HUES48 (cell line): Measurements from ENCODE around the gene MORN4.

Source experiments
- H3K27ac ChIP-seq: one replicate; pipeline ENCODE4 v1.7.0; 2013; ENCODE audit warnings: low read depth, low read length, inconsistent platforms
- H3K27me3 ChIP-seq: 2 replicates; pipeline ENCODE4 v1.6.1; 2013; ENCODE audit warnings: mild to moderate bottlenecking, low read length; ENCODE audit not compliant: control insufficient read depth, insufficient read depth
- H3K36me3 ChIP-seq: 2 replicates; pipeline ENCODE4 v1.6.1; 2013; ENCODE audit warnings: low read length; ENCODE audit not compliant: control insufficient read depth, insufficient read depth
- H3K4me1 ChIP-seq: 2 replicates; pipeline ENCODE4 v1.6.1; 2013; ENCODE audit warnings: mild to moderate bottlenecking, low read length; ENCODE audit not compliant: control insufficient read depth, insufficient read depth
- H3K4me3 ChIP-seq: 2 replicates; pipeline ENCODE4 v1.5.1; 2013; ENCODE audit warnings: mild to moderate bottlenecking, low read depth, low read length
- H3K9ac ChIP-seq: 2 replicates; pipeline ENCODE4 v1.6.1; 2013; ENCODE audit warnings: mild to moderate bottlenecking, low read depth, low read length, moderate library complexity
- H3K9me3 ChIP-seq: 2 replicates; pipeline ENCODE4 v1.6.1; 2013; ENCODE audit warnings: low read length; ENCODE audit not compliant: control insufficient read depth, insufficient read depth

MORN4 gene

GRCh38 chr10:97618285-97618684 is 15.0 kb downstream of the MORN4 start:
- H3K36me3 ChIP-seq: peaks cover 2% of the 10 kb centered on the region; the same call in 1 of the 2 replicates
- no peaks in the 10 kb centered on the region for H3K9me3 ChIP-seq
- H3K27me3 ChIP-seq: no peaks in the 10 kb centered on the region
- H3K4me3 ChIP-seq: no peak overlapping the region
- H3K4me1 ChIP-seq: no peaks in the 10 kb centered on the region
- H3K27ac ChIP-seq: no peak overlapping the region
- no peak overlapping the region for H3K9ac ChIP-seq

GRCh38 chr10:97612386-97612785 is 20.9 kb downstream of the MORN4 start:
- no peaks in the 10 kb centered on the region for H3K36me3 ChIP-seq
- 0 out of 2 replicates have a peak, but pooled peaks cover 8% of the 10 kb centered on the region for H3K4me1 ChIP-seq
- H3K9me3 ChIP-seq: no peaks in the 10 kb centered on the region
- no peak overlapping the region for H3K9ac ChIP-seq
- no peaks in the 10 kb centered on the region for H3K27me3 ChIP-seq
- no peak overlapping the region for H3K4me3 ChIP-seq
- H3K27ac ChIP-seq: no peak overlapping the region

- no peaks in the 10 kb centered on the region for H3K36me3 ChIP-seq
- H3K9ac ChIP-seq: no peak overlapping the region
- H3K4me3 ChIP-seq: no peak overlapping the region
- H3K9me3 ChIP-seq: no peaks in the 10 kb centered on the region
- 0 out of 2 replicates have a peak, but pooled peaks cover 8% of the 10 kb centered on the region for H3K4me1 ChIP-seq
- H3K27ac ChIP-seq: no peak overlapping the region
- H3K27me3 ChIP-seq: no peaks in the 10 kb centered on the region
Measured at GRCh38 chr10:97611473-97611872, 21.8 kb downstream of the MORN4 start.

- H3K27ac ChIP-seq: no peak overlapping the region
- H3K27me3 ChIP-seq: no peaks in the 10 kb centered on the region
- 0 out of 2 replicates have a peak, but pooled peaks cover 8% of the 10 kb centered on the region for H3K4me1 ChIP-seq
- no peaks in the 10 kb centered on the region for H3K36me3 ChIP-seq
- H3K9ac ChIP-seq: no peak overlapping the region
- H3K4me3 ChIP-seq: no peak overlapping the region
- no peaks in the 10 kb centered on the region for H3K9me3 ChIP-seq
Measured at GRCh38 chr10:97608991-97609561, 24.2 kb downstream of the MORN4 start.

DNA sequence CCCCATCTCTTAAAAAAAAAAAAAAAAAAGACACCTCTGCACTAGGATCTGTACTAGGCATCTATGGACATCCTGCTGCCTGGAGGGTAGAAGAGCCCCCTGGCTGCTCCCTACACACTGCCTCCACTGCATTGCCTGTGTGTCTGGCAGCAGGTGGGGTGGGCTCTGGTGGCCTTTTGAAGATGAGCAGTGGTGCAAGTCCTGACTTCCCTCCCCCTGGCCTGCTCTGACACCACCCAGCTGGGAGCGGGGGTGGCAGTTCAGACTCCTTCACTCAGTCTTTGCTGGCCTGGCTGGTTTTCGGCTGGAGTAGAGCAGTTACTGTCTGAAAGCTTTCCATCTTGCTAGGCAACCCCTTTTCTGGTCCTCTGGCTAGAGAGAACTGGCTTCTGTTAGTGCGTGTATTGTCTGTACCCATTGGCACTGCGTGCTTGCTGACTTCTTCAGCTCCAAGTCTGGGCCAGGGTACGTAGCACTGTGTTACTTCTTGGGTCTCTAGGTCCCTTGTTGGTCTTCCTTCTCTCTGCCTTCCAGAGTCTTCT is 26.1 kb downstream of the MORN4 start:
- H3K36me3 ChIP-seq: no peaks in the 10 kb centered on the region
- no peak overlapping the region for H3K27ac ChIP-seq
- 0 out of 2 replicates have a peak, but pooled peaks cover 8% of the 10 kb centered on the region for H3K4me1 ChIP-seq

GRCh38 chr10:97601268-97602215 is 31.8 kb downstream of the MORN4 start:
- Histone ChIP-seq H3K9me3 (no peaks in the 10 kb centered on the region), H3K36me3 (no peaks in the 10 kb centered on the region), H3K4me1 (no peaks in the 10 kb centered on the region), H3K27me3 (no peaks in the 10 kb centered on the region), H3K9ac (no peak overlapping the region), H3K27ac (no peak overlapping the region), H3K4me3 (no peak overlapping the region)

More for the DNA sequence above, 26.1 kb downstream of the MORN4 start:
- H3K9ac ChIP-seq: no peak overlapping the region
- H3K9me3 ChIP-seq: no peaks in the 10 kb centered on the region
- H3K27me3 ChIP-seq: no peaks in the 10 kb centered on the region
- H3K4me3 ChIP-seq: no peak overlapping the region

DNA sequence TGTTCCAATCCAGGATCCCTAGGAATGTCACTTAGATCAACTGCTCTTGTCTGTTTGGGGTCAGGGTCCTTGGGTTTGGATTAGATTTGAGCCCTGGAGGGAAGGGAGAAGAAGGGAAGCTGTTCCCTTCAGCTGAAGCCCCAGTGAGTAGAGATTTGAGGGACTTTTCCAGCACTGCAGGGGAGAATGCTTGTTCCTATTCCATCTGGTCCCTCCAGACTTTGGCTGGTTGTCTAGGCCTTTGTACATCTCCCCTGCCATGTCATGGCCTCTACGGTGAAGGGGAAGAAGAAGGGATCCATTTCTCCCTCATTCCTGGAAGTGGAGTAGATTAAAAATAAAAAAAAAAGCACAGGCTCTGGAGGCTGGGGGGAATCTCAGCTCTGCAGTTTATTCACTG is 32.7 kb downstream of the MORN4 start:
- no peaks in the 10 kb centered on the region for H3K4me1 ChIP-seq
- no peak overlapping the region for H3K27ac ChIP-seq
- no peaks in the 10 kb centered on the region for H3K9me3 ChIP-seq
- no peak overlapping the region for H3K4me3 ChIP-seq
- H3K27me3 ChIP-seq: no peaks in the 10 kb centered on the region
- no peaks in the 10 kb centered on the region for H3K36me3 ChIP-seq
- H3K9ac ChIP-seq: no peak overlapping the region

GRCh38 chr10:97599272-97599619 is 34.1 kb downstream of the MORN4 start:
- Histone ChIP-seq H3K4me1 (no peaks in the 10 kb centered on the region), H3K4me3 (no peak overlapping the region), H3K9ac (no peak overlapping the region), H3K27ac (no peak overlapping the region), H3K9me3 (no peaks in the 10 kb centered on the region), H3K36me3 (no peaks in the 10 kb centered on the region), H3K27me3 (no peaks in the 10 kb centered on the region)

DNA sequence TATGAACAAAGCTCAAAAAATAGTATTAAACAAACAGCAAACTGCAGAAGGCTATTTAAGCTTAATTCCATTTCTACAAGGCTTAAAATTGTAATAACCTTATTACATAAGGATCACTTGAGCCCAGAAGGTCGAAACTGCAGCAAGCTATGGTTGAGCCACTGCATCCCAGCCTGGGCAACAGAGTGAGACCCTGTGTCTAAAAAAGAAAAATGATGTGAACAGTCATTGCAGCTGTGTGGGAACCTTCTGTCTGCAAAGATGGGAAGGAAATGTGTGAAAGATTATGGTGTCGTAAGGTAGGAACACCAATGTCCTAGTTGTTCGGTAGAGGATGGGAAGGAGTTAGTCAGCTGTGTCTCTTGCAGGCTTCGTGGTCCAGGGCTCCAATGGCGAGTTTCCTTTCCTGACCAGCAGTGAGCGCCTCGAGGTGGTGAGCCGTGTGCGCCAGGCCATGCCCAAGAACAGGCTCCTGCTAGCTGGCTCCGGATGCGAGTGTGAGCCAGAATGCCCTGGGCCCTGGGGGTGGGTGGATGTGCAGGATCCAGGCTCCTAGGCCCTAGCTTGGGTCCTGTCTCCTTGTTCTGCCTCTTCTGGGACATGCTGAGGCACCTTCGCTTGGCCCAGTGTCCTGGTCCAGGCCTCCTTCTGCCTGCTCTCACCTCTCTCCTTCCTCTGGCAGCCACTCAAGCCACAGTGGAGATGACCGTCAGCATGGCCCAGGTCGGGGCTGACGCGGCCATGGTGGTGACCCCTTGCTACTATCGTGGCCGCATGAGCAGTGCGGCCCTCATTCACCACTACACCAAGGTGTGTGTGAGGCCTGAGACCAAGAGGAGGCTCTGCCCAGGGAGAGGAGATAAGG is 34.7 kb downstream of the MORN4 start:
- H3K27me3 ChIP-seq: no peaks in the 10 kb centered on the region
- no peaks in the 10 kb centered on the region for H3K9me3 ChIP-seq
- H3K27ac ChIP-seq: no peak overlapping the region
- H3K9ac ChIP-seq: no peak overlapping the region
- H3K36me3 ChIP-seq: no peaks in the 10 kb centered on the region
- H3K4me3 ChIP-seq: no peak overlapping the region
- H3K4me1 ChIP-seq: no peaks in the 10 kb centered on the region

DNA sequence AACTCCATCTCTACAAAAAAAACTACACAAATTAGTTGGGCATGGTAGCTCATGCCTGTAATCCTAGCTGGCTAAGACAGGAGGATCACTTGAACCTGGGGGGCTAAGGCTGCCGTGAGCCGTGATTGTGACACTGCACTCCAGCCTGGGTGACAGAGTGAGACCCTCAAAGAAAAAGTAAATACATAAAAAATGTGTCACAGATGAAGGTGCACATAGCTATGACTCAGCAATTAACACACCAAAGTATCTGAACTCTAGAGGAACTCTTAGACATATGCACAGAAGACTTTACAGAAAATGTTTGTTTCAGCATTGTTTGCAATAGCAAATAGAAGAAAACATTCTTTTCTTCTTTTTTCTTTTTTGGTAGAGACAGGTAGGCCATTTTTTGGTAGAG is 35.5 kb downstream of the MORN4 start:
- Histone ChIP-seq H3K4me1 (no peaks in the 10 kb centered on the region), H3K36me3 (no peaks in the 10 kb centered on the region), H3K27me3 (no peaks in the 10 kb centered on the region), H3K4me3 (no peak overlapping the region), H3K9me3 (no peaks in the 10 kb centered on the region), H3K9ac (no peak overlapping the region), H3K27ac (no peak overlapping the region)
